ENCODE results near the gene LBHD2. TPM values are rescaled to one million over a fixed set of nuclear protein-coding genes. Genes with fewer than 3 reads are reported as not detected.
A peak's percentile ranks its signal among the peaks of the same experiment; 100 is the strongest.

The LBHD2 gene
- total and polyA plus RNA-seq, 2 of the 13 experiments (the other 11 are each of a cell fraction or from before 2014, with no cell fraction given): 0.67 to 1.00 TPM

DNA sequence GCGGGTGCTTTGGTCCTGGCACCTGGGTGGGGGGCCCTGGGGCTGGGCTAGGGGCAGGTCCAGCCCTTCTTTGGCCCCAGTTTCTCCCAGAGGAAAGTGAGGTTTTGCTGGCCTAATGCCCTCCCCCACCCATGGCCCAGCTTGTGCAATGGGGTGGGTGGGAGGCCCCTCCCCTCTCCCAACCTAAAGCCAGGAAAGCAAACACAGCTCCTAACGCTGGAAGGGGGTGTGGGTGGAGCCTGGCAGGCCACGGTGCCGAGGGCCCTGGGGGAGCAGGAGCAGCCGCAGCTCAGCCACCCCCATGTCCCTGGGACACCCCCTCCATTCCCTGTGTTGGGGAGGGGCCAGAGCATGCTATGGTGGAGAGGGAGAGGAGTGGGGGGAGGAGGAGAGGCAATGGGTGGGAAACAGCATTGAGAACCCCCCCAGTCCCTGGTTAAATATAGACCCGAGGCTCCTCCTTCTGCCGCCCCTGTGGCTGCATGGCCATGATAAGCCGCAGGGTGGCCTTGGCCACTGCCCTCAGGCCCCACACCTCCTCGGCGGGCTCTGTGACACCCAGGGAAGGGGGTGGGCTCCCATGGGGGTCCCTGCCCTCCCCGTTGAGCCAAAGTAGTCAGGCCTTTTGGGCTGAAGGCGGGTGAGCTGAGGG is 15.2 kb downstream of the LBHD2 start (continued):
- TF ChIP-seq, protein P1, sequence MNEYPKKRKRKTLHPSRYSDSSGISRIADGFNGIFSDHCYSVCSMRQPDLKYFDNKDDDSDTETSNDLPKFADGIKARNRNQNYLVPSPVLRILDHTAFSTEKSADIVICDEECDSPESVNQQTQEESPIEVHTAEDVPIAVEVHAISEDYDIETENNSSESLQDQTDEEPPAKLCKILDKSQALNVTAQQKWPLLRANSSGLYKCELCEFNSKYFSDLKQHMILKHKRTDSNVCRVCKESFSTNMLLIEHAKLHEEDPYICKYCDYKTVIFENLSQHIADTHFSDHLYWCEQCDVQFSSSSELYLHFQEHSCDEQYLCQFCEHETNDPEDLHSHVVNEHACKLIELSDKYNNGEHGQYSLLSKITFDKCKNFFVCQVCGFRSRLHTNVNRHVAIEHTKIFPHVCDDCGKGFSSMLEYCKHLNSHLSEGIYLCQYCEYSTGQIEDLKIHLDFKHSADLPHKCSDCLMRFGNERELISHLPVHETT (CRISPR knock-in tag; conservative IDR thresholded peaks at IDR 0.05): peak; percentile 58; the same call in 1 of the 2 replicates
- TF ChIP-seq ETV5 (CRISPR knock-in tag; IDR thresholded peaks at IDR 0.05; ENCODE audit: borderline replicate concordance) (peak; percentile 61; the same call in 1 of the 2 replicates), SIX1 (CRISPR knock-in tag; IDR thresholded peaks at IDR 0.05; ENCODE audit: borderline replicate concordance) (no peak), POLR2AphosphoS5 (IDR thresholded peaks at IDR 0.05; ENCODE audit: low read depth, low read length) (peak; percentile 89), HCFC1 (IDR thresholded peaks at IDR 0.05; ENCODE audit: low read depth, low read length) (no peak), ZSCAN31 (CRISPR knock-in tag; IDR thresholded peaks at IDR 0.05; ENCODE audit: low read depth) (peak; percentile 79; the same call in 1 of the 2 replicates), ELF4 (CRISPR knock-in tag; IDR thresholded peaks at IDR 0.05; ENCODE audit: borderline replicate concordance) (no peak), ZNF235 (CRISPR knock-in tag; IDR thresholded peaks at IDR 0.05; ENCODE audit: borderline replicate concordance) (peak; percentile 27; the same call in 1 of the 2 replicates)
- TF ChIP-seq, protein P2, sequence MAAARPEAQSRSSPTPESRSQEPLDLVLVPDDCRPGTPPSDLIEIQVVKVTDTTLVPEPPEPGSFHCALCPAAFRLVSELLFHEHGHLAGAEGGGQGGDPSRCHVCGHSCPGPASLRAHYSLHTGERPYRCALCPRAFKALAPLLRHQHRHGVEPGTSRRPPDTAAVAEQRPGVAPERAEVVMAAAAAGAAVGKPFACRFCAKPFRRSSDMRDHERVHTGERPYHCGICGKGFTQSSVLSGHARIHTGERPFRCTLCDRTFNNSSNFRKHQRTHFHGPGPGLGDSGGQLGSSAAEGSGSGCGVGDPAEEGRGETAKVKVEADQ (CRISPR knock-in tag; IDR thresholded peaks at IDR 0.05; ENCODE audit: borderline replicate concordance): no peak
- TF ChIP-seq, protein P3, sequence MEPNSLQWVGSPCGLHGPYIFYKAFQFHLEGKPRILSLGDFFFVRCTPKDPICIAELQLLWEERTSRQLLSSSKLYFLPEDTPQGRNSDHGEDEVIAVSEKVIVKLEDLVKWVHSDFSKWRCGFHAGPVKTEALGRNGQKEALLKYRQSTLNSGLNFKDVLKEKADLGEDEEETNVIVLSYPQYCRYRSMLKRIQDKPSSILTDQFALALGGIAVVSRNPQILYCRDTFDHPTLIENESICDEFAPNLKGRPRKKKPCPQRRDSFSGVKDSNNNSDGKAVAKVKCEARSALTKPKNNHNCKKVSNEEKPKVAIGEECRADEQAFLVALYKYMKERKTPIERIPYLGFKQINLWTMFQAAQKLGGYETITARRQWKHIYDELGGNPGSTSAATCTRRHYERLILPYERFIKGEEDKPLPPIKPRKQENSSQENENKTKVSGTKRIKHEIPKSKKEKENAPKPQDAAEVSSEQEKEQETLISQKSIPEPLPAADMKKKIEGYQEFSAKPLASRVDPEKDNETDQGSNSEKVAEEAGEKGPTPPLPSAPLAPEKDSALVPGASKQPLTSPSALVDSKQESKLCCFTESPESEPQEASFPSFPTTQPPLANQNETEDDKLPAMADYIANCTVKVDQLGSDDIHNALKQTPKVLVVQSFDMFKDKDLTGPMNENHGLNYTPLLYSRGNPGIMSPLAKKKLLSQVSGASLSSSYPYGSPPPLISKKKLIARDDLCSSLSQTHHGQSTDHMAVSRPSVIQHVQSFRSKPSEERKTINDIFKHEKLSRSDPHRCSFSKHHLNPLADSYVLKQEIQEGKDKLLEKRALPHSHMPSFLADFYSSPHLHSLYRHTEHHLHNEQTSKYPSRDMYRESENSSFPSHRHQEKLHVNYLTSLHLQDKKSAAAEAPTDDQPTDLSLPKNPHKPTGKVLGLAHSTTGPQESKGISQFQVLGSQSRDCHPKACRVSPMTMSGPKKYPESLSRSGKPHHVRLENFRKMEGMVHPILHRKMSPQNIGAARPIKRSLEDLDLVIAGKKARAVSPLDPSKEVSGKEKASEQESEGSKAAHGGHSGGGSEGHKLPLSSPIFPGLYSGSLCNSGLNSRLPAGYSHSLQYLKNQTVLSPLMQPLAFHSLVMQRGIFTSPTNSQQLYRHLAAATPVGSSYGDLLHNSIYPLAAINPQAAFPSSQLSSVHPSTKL (CRISPR knock-in tag; IDR thresholded peaks at IDR 0.05): peak; percentile 75
- TF ChIP-seq, protein P4, sequence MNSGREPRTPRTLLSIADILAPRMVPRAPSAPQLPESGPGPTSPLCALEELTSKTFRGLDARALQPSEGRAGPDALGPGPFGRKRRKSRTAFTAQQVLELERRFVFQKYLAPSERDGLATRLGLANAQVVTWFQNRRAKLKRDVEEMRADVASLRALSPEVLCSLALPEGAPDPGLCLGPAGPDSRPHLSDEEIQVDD (CRISPR knock-in tag; IDR thresholded peaks at IDR 0.05; ENCODE audit: borderline replicate concordance): no peak
- TF ChIP-seq, protein P5, sequence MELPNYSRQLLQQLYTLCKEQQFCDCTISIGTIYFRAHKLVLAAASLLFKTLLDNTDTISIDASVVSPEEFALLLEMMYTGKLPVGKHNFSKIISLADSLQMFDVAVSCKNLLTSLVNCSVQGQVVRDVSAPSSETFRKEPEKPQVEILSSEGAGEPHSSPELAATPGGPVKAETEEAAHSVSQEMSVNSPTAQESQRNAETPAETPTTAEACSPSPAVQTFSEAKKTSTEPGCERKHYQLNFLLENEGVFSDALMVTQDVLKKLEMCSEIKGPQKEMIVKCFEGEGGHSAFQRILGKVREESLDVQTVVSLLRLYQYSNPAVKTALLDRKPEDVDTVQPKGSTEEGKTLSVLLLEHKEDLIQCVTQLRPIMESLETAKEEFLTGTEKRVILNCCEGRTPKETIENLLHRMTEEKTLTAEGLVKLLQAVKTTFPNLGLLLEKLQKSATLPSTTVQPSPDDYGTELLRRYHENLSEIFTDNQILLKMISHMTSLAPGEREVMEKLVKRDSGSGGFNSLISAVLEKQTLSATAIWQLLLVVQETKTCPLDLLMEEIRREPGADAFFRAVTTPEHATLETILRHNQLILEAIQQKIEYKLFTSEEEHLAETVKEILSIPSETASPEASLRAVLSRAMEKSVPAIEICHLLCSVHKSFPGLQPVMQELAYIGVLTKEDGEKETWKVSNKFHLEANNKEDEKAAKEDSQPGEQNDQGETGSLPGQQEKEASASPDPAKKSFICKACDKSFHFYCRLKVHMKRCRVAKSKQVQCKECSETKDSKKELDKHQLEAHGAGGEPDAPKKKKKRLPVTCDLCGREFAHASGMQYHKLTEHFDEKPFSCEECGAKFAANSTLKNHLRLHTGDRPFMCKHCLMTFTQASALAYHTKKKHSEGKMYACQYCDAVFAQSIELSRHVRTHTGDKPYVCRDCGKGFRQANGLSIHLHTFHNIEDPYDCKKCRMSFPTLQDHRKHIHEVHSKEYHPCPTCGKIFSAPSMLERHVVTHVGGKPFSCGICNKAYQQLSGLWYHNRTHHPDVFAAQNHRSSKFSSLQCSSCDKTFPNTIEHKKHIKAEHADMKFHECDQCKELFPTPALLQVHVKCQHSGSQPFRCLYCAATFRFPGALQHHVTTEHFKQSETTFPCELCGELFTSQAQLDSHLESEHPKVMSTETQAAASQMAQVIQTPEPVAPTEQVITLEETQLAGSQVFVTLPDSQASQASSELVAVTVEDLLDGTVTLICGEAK (IDR thresholded peaks at IDR 0.05): no peak
- TF ChIP-seq, protein P5 (CRISPR knock-in tag; IDR thresholded peaks at IDR 0.05): no peak; the same call in 1 of the 2 replicates
